NCI-H2227 (cell line): ENCODE data around the gene PPP2R3B.

Source experiments
- DNase-seq: peaks from one replicate; lab custom pipeline; 2025; ENCODE audit not compliant: unreplicated experiment; lab: John Stamatoyannopoulos, UW

The PPP2R3B gene

DNA sequence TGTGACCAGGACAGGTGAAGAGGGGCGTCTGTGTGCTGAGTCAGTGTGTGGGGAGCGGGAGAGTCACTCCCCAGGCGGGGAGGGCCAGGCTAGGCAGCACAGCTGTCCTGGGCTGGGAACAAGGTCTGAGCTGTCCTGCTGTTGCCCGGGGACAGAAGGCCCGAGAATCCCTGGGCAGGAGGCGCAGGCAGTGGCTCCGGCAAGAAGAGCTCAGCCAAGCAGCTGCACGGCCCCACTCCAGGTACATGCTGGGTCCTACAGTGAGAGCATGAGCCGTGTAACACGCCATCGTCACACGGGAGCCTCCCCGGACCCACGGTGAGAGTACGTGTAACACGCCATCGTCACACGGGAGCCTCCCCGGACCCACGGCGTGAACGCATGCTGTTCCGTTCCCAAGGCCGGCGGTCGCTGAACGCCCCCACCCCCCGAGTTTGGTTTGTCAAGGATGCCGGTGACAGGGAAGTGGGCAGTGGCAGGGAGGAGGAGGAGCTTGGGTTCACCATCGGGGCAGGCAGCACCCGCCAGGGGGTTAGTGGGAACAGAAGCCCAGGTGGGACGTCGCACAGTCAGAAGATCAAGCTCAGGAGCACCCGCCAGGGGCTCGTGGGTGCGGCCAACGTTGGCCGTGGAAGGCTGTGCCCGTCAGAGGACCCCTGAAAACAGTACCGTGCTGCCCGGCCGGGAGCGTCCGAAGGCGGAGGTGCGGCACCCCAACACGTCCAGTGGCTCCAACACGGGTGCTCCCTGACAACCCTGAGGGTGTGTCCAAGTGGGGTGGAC, 15.6 kb downstream of the PPP2R3B start:
- DNase-seq: no peak

DNA sequence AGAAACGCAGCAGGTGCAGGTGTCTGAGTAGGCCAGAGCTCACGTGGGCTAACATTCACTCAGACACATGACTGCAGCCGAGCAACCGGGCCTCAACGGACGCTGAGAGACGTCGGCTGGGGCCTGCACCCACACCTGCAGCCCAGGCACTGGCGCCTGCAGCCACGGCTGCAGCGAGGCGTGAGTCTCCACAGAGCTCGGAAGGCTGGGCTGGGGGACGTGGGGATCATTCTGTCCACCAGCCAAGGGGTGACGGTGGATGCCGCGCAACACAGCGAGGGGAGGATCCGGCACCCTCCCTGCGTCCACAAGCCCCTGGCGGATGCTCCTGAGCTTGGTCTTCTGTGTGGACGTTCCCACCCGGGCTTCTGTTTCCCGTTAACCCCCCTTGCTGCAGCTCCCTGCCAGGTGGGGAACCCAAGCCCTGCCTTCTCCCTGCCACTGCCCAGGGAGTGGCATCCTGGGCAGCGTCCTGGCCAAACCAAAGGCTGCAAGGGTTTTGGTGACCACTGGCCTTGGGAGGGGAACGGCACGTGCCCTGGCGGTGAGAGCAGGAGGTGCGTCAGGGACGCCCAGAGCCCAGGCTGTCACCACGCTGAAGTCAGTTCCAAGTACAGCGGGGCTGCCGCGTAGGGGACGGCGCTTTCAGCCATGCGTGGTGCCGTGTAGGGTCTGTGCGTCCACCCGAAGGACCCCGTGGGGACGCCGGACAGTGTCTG, 16.3 kb downstream of the PPP2R3B start:
- DNase-seq: no peak

DNA sequence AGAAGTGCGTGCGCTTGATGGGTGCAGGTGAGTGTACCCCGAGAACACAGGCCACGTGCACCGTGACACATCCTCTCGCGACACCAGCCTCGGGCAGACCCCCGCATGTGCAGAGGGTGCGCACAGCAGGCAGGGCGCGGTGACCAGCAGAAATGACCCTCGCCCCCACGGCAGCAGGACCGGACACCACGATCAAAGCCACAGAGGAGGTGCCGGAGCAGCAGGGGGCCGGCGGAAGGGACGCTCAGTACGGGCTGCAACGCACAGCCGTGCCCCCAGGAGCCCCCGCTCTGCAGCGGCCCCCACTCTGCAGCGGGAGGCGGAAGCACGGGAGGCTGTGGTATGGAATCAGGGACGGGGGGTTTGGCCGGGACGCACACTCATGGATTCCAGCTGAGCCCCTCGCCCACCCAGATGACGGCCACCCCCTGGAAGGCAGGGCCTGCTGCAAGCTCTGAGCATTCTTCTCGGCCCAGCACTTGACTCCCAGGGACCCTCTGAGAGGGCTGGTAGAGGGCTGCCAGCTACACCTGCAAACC, 17.1 kb downstream of the PPP2R3B start:
- DNase-seq: no peak

DNA sequence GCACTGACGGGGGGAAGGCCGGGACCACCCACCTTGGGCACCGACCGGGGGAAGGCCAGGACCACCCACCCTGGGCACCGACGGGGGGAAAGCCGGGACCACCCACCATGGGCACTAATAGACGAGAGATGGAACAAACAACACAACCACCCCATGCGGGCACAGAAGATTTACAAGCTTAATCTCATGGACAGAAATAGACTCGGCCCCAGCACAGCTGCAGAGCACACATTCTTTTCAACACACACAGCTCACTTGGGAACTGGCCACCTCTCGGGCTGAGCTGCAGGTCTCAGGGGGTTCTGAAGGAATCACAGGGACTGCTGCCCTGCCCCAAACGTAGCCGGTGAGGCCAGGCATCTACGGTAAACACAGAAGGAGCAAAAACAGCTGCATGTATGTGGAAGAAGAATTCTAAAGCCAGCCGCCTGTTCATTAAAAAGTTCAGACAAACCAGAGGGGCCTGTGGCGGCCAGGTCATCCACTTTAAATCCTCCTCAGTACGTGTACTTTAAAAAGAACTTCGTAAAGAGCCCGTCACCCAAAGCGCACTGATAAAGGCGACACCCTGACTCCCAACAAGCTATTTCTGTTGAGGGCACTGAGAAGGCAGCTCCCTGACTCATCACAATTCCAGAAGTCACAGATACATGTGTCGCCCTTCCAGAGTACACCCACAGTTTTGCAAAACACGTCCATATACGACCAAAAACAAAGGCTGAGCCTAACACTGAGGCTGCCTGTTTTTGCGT, 17.7 kb downstream of the PPP2R3B start:
- DNase-seq: no peak

DNA sequence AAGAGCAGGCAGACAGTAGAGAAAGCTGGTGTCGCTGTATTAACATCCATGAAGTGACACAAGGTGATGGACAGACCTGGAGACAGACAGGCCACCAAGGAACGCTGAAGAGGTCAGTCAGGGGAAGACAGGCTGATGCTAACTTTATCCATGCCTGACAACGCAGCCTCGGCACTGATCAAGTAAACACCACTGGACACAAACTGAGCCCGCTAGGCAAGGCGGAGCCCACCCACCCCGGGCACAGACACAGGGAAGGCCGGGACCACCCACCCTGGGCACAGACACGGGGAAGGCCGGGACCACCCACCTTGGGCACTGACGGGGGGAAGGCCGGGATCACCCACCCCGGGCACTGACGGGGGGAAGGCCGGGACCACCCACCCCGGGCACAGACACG, 18.8 kb downstream of the PPP2R3B start:
- DNase-seq: no peak

DNA sequence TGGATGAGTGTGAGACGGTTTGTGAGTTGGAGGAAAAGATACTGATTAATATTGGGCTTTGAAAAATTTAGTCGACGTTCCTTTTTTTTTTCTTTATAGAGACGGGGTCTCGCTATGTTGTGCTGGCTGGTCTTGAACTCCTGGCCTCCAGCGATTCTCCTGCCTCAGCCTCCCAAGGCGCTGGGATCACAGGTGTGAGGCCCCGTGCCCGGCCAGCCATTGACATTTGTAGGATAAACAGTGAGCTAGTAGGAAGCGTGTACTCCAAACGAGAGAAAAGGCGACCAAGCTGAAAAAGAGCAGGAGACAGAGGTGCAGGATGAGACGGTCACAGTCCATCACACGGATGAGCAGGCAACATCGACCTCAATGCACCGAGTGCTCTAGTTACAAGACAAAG, 19.4 kb downstream of the PPP2R3B start:
- DNase-seq: no peak

DNA sequence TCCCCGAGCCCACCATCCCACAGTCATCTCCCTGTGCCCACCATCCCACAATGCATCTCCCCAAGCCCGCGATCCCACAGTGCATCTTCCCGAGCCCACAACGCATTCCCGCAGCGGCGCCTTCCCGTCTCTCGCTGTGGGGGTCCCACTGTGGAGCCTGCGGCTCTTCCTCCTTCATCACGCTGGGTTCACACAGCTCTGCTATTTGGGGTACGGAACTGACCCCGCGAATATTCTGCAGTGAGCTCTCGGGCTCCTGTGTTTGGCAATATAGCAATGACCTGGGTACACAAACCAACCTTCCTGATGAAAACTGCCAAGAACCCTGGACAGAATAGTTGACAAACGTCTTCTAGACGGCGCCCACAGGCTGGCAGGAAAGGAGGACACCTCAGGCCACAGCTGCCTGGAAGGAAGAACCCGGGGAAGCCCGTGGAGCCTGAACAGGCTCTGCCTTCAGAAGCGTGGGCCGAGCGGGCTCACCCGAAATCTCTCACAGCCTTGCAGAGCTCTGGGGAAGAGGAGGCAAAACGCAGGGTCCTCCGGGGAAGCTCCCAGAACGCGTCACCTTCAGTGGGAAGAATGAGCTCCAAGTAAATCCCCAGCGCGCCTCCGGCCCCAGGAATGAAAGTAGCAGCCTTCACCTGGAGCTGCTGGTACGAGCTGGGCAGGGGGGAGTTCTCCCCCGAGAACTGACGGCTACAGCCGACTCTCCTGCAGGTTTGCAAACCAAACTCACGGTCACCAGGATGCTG, 22.9 kb downstream of the PPP2R3B start:
- no peak for DNase-seq

DNA sequence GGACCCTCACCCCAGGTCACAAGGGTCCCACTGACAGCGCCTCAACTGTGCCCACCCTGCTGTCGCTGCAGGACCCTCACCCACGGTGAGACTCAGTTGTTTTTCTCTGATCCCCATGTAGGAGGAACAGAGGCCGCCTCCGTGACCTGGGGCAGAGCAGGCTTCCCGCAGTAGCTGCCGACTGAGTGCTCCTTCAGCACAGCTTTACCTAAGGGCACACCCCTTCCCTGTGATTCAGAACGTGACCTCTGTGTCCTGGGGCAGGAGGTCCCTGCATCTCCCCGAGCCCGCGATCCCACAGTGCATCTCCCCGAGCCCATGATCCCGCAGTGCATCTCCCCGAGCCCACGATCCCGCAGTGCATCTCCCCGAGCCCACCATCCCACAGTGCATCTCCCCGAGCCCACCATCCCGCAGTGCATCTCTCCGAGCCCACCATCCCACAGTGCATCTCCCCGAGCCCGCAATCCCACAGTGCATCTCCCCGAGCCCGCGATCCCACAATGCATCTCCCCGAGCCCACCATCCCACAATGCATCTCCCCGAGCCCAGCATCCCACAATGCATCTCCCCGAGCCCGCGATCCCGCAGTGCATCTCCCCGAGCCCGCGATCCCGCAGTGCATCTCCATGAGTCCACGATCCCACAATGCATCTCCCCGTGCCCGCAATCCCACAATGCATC, 23.6 kb downstream of the PPP2R3B start:
- no peak for DNase-seq

DNA sequence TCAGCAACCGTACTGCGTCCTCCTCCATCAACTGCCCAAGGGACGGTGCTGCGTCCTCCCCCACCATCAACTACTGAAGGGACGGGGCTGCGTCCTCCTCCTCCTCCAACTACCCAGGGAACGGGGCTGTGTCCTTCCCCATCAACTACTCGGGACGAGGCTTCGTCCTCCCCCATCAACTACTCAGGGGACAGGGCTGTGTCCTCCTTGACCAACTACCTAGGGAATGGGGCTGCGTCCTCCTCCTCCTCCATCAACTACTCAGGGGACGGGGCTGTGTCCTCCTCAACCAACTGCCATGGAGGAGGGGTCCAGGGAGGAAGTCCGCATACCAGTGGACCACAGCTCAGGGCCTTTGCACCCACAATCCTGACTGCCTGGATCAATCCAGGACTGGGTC, 24.4 kb downstream of the PPP2R3B start:
- no peak for DNase-seq

DNA sequence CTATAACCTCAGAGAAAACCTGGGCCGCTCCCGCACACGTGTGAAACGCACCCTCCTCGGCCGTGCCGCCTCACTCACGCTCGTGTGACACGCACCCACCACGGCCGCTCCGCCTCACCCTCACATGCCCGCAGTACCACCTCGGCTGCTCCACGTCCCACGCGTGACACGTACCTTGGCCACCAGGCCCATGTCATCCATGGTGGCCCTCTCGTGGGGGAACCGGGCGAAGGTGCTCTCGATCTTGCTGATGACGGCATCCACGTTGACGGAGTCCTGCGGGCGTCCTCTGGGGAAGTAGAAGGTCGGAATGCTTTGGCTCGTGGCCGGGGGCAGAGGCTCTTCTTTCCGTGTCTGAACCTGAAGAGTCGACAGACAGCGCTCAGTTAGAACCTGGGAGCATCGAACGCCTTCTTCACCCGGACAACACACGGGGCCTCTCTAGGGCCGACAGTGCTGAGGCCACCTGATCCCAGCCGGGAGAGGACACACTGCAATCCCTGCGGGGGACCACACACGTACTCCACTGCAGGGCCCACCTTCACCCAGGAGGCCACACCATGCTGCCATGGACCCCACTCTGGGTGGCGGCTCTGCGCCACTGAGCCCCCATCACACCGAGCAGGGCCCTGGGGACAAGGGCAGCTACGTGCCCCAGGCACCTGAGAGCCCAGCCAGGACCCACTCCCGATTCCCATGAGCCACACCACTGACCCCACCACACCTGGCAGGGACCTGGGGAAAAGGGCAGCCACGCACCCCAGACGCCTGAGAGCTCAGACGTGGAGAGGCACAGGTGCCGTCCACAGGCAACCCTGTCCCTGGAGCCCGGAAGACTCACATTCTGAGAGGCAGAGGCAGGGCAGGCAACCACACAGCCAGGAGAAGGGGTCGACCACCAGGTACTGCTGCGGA, 25.2 kb downstream of the PPP2R3B start:
- DNase-seq: no peak

DNA sequence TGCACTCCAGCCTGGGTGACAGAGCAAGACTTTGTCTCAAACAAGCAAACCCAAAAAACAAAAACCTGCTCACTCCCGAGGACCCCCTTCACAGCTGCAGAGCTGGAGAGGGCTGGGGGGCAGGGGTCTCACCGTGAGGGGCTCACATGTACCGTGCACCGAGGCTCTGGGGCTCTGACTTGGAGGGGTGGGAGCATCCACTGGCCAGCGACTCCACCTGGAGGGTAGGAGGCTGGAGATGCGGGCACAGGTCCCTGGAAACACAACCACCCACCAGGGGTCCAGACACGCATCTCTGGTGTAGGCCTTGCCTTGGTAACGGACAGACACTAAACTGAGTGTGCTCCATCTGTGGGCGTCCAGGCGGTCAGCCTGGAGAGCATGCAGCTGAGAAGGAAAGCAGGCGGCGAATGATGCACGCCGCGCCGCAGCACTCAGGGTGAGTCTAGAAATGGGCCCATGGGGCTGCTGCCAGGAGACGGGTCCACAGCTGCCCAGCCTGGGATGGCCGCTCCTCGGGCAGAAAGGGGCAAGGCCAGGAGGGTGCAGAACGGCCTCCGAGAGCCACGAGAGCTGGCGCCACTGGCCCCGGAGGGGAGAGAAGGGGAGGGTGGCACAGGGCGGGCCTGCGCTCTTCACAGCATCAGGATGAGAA, 26.1 kb downstream of the PPP2R3B start:
- no peak for DNase-seq

DNA sequence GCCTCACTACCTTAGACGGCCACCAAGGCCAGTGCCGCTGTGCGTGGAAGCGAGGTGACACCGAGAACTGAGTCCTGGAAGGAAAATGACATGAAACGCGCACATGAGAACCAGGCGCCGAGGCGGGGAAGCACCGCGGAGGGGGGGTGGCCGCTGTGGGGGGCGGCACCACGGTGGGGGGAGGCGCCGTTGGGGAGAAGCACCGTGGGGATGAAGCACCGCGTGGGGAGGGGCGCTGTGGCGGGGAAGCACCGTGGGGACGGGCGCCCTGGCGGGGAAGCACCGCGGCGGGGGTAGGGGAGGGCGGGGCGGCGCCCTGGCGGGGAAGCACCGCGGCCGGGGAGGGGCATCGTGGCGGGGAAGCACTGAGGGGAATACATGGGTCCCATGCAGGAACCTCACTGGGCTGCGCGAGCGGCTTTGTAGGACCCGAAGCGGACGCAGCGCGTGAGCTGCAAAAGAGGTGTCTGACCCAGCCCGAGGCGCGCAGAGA, 28.0 kb downstream of the PPP2R3B start:
- no peak for DNase-seq

DNA sequence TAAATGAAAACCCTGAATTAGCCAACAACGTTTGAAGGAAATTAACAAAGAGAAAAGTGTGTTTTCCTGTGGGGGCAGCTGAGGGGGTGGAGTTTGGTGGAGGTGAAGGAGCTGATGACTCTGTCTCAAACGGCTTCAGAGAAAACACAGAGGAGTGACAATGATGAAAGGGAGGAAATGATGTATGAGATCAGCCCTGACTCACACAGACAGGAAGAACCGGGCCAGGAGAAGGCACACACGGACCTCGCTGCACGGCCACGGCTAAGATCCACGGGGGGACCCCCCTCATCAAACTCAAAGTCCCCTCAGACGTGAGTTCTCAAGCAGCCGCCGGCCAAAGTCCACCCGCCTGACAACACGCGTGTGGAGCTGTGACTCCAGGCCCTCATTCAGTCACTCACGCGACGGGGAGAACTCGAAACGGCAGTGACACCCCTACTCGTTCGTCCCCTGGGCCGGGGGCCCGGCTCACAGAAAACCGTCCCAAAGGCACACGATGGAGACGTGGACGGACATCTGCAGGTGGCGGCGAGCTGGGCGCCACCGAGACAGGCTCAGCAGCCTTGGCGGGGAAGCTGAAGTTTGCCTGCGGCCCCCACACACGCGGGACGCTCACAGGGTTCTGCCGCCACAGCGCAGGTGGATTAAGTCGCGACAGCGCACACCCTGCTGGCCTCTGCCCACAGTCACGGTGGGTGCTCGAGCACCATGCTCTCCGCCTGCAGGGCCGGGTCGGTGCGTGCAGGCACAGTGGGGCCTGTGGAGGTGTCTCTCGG, 28.8 kb downstream of the PPP2R3B start:
- DNase-seq: no peak

DNA sequence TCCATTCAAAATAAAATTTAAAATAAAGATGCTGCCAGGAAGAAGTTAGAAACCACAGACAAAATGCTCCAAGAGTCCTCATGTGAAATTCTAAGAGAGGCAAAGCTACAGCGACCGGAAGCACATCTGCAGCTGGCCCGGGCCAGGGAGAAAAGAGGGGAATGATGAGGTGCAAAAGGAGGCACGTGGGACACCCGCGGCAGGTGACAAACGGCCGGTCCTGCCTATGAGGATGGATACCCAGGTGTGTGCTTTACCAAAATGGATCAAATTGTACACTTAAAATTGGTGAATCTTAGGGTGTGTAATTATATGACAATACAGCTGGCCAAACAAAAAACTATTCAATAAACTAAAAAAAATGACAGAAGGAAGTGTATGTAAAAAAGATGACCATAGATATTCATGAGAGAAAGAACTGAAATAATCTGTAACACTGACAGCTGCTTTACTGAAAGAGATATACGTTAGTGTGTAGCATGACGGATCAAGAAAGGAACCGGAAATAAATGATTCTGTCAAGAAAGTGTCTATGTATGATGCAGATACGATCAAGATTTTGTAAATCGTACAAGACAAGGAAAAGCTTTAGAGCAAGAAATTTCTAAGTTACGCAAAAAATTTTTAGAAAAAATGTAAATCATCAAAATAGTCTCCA, 29.5 kb downstream of the PPP2R3B start:
- DNase-seq: no peak

DNA sequence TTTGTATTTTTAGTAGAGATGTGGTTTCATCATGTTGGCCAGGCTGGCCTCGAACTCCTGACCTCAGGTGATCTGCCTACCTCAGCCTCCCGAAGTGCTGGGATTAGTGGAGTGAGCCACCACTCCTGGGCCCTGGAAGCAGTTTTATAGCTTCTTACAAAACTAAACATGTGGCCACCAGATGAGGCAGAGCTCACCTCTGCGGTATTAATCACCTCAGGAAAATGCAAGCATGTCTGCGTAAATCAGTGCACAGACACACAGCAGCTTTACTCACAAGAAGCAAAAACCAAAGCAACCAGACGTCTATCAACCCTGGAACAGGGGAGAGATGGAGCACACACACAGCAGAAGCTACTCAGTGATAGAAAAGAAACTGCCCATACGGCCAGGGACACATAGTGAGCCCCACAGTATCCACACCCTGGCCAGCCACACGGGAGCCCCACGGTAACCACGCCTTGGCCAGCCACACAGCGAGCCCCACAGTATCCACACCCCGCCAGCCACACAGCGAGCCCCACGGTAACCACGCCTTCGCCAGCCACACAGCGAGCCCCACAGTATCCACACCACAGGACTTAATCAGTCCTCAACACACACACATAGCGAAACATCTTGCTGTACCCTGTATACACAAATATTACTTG, 30.2 kb downstream of the PPP2R3B start:
- DNase-seq: no peak

DNA sequence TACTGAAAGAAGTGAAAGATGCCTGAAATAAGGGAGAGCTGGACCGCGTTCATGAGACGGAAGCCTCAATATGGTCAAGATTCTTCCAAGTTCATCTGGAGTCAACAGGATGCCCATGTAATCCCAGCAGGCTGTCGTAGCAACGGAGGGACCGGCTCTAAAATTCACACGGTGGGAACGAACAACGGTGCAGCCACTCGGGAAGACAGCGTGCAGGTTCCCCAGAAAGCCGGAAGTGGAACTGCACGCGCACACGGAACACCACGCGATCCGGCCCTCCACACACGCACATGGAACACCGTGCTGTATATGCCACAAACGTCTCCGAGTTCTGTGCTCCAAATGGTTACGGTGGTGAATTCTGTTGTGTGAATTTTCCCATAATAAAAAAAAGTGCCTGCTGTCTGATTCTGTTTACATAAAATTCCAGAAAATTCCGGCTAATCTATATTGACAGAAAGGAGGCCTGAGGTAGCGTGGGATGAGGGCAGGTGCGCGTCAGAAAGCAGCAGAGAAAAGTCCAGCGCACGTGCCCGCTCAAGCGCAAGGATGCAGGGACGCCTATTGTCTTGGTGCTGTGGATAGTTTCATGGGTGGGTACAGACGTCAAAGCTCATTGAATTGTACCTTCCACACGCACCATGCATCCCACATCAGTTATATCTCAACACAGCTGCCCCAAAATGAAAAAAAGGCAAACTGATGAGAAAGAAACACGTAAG, 31.2 kb downstream of the PPP2R3B start:
- no peak for DNase-seq
